ENCODE results near the gene MAGEA9B. TPM values are rescaled to one million over a fixed set of nuclear protein-coding genes. Genes with fewer than 3 reads are reported as not detected.

The MAGEA9B gene
- total RNA-seq, 1 experiment from 2014 or later, result not detected

- peaks cover 0 to 9% (median 5%) of the 10 kb centered on the region in 3 experiments; a peak in 3 of 7 replicates for H3K36me3 Mint-ChIP-seq (ENCODE audit: insufficient read depth in 1 of 3, low read depth in 3 of 3)
Observed at GRCh38 chrX:149633511-149633910, 46.3 kb upstream of the MAGEA9B start.

More at GRCh38 chrX:149633511-149633910, 46.3 kb upstream of the MAGEA9B start:
- H2BK5ac ChIP-seq (ENCODE audit: insufficient read length, low read length), result no peak overlapping the region
- TF ChIP-seq CTCF (conservative IDR thresholded peaks at IDR 0.05), result no peak
- Mint-ChIP-seq H3K4me3 (no peak overlapping the region), H3K4me1 (peaks cover 12 to 15% of the 10 kb centered on the region in 2 experiments), H3K27me3 (ENCODE audit: low read depth) (peaks cover 39% of the 10 kb centered on the region), H3K27ac (no peak overlapping the region), H3K9me3 (peaks cover 72 to 73% of the 10 kb centered on the region in 2 experiments)
- H3K4ac ChIP-seq (ENCODE audit: low read depth, low read length), result no peak overlapping the region
- no peak overlapping the region for H3T11ph ChIP-seq (ENCODE audit: low read length)
- no peak overlapping the region for H3K27ac ChIP-seq (ENCODE audit: insufficient read length, low read depth, low read length)
- peaks cover 2% of the 10 kb centered on the region; the same call in 1 of the 2 replicates for H3K79me2 ChIP-seq (ENCODE audit: insufficient read depth, low read length)
- H4K20me1 ChIP-seq (ENCODE audit: control insufficient read depth, insufficient read depth, insufficient read length), result no peaks in the 10 kb centered on the region
- no peak overlapping the region for H4K91ac ChIP-seq (ENCODE audit: insufficient read length, low read depth, low read length)
- no peak overlapping the region for H2AFZ ChIP-seq (ENCODE audit: low read length)
- H4K5ac ChIP-seq (ENCODE audit: insufficient read length, low read depth, low read length), result no peak overlapping the region
- no peaks in the 10 kb centered on the region for H3K79me1 ChIP-seq (ENCODE audit: insufficient read depth, low read depth, low read length, poor library complexity, severe bottlenecking)
- peaks cover 18% of the 10 kb centered on the region for H3K9me3 ChIP-seq (ENCODE audit: control insufficient read depth, low read depth, low read length)
- H2BK12ac ChIP-seq (ENCODE audit: insufficient read length, low read depth, low read length), result no peak overlapping the region
- no peaks in the 10 kb centered on the region; the same call in 1 of the 2 replicates for H3K27me3 ChIP-seq (ENCODE audit: insufficient read depth, low read length)
- no peak for DNase-seq
- no peak overlapping the region for H2BK120ac ChIP-seq (ENCODE audit: low read depth, low read length, poor library complexity, severe bottlenecking)
- no peaks in the 10 kb centered on the region for H3K4me1 ChIP-seq (ENCODE audit: insufficient read depth, low read length)
- no peak overlapping the region for H3K18ac ChIP-seq (ENCODE audit: insufficient read length, low read depth, low read length)
- H3K4me2 ChIP-seq (ENCODE audit: insufficient read depth, insufficient read length, low read length), result no peak overlapping the region
- no peak overlapping the region for H2AK5ac ChIP-seq (ENCODE audit: insufficient read length, low read length)
- peaks cover 8% of the 10 kb centered on the region for H3K23me2 ChIP-seq (ENCODE audit: insufficient read length, low read depth, low read length, poor library complexity, severe bottlenecking)
- no peak overlapping the region for H3K14ac ChIP-seq (ENCODE audit: insufficient read depth, low read length)
- no peak overlapping the region for H3K56ac ChIP-seq (ENCODE audit: insufficient read length, low read depth, low read length)
- H2BK20ac ChIP-seq (ENCODE audit: low read depth, low read length, poor library complexity, severe bottlenecking), result no peak overlapping the region
- H4K8ac ChIP-seq (replicated peaks; ENCODE audit: insufficient read length, low read depth, low read length), result no peak overlapping the region
- no peak overlapping the region for H3K23ac ChIP-seq (ENCODE audit: insufficient read length, low read depth, low read length)
- H2BK15ac ChIP-seq (ENCODE audit: low read depth, low read length), result no peak overlapping the region
- H3K9ac ChIP-seq (ENCODE audit: extremely low read depth, insufficient read length, low read length), result no peak overlapping the region
